Measurements from ENCODE around the gene NIF3L1. TPM values are rescaled to one million over a fixed set of nuclear protein-coding genes. Genes with fewer than 3 reads are reported as not detected.

Gene NIF3L1
- total and polyA plus RNA-seq, 9 of the 15 experiments (the other 6 are each of a cell fraction or from before 2014, with no cell fraction given): 26.7 to 89.5 (median 45.6) TPM

- ATAC-seq (no peak; the same call in 2 of the 3 replicates), DNase-seq (ENCODE audit: extremely low read depth in 1 of 4, low spot score in 3 of 4) (peak in 1 of 4 experiments; percentile 42), FAIRE-seq (peak; percentile 74)
- H3K4me3 ChIP-seq: peak overlapping the region; percentile 73
- intact Hi-C loops (cut with micrococcal nuclease) (loop anchor here (2.0 to 5.0 kb wide), 2 partner anchors 26 to 50 kb away; partner anchors contain the start of genes BZW1, NIF3L1 and PPIL3), in situ Hi-C loops (cut with MboI) (no loop called here)
- H3K4me2 ChIP-seq (ENCODE audit: insufficient read depth, low read length): peak overlapping the region; percentile 80
- H3K9me1 ChIP-seq (ENCODE audit: control insufficient read depth, insufficient read depth, low read length): no peaks in the 10 kb centered on the region
- peaks cover 70% of the 10 kb centered on the region for H3K79me2 ChIP-seq (ENCODE audit: control insufficient read depth, insufficient read depth, low read length)
- 0% methylated on average over 13 of the region's 13 CpGs for WGBS (ENCODE audit: insufficient coverage, low coverage, missing lambda C conversion rate)
- H3K9ac ChIP-seq (ENCODE audit: insufficient read depth in 1 of 2, low read depth in 2 of 2, low read length in 2 of 2): peak overlapping the region; percentile 46 to 97
- H3K4me1 ChIP-seq (replicated peaks in 1 of 2; ENCODE audit: control insufficient read depth in 2 of 2, insufficient read depth in 2 of 2, low read length in 2 of 2): peaks cover 4 to 7% of the 10 kb centered on the region in 2 experiments; a peak in 4 of 5 replicates
- ChIA-PET POLR2A (interaction anchor here (2.0 to 2.2 kb wide), 3 partner anchors 9 to 27 kb away, joined by 7 to 28 read pairs (median 18); partner anchors contain the start of genes NIF3L1 and PPIL3), CTCF (ENCODE audit: low intra/inter-chr PET ratio) (no interaction called here)
- TSS peak; percentile 45 for BruUV-seq (replicated peaks)
- no peaks in the 10 kb centered on the region for H3K27me3 ChIP-seq (ENCODE audit: control insufficient read depth in 2 of 2, insufficient read depth in 2 of 2, low read length in 2 of 2)
- H3K27ac ChIP-seq (ENCODE audit: extremely low read depth, low read depth, low read length): peak overlapping the region; percentile 98
- peaks cover 50% of the 10 kb centered on the region for H3K36me3 ChIP-seq (ENCODE audit: control insufficient read depth, insufficient read depth, low read length)
- no peak overlapping the region for H2AFZ ChIP-seq (ENCODE audit: low read depth, low read length)
- H3K9me3 ChIP-seq (replicated peaks; ENCODE audit: control insufficient read depth, insufficient read depth, low read depth, low read length): no peaks in the 10 kb centered on the region
- H4K20me1 ChIP-seq (replicated peaks; ENCODE audit: control insufficient read depth, insufficient read depth, low read length): peaks cover 10% of the 10 kb centered on the region
- TF ChIP-seq ZBTB43 (CRISPR knock-in tag; IDR thresholded peaks at IDR 0.05) (no peak), SMAD3 (CRISPR knock-in tag; conservative IDR thresholded peaks at IDR 0.05) (no peak), SRSF3 (IDR thresholded peaks at IDR 0.05; ENCODE audit: insufficient read depth, low read length) (no peak), TARDBP (IDR thresholded peaks at IDR 0.05) (no peak), ZNF316 (IDR thresholded peaks at IDR 0.05) (no peak), PTTG1 (tag; IDR thresholded peaks at IDR 0.05; ENCODE audit: low read depth) (no peak), ZNF830 (CRISPR knock-in tag; IDR thresholded peaks at IDR 0.05) (no peak), MCM2 (IDR thresholded peaks at IDR 0.05; ENCODE audit: low read depth) (no peak), WHSC1 (IDR thresholded peaks at IDR 0.05; ENCODE audit: low read length) (no peak), CEBPZ (IDR thresholded peaks at IDR 0.05; ENCODE audit: borderline replicate concordance, low read depth, low read length) (no peak), GTF2E2 (tag; IDR thresholded peaks at IDR 0.05) (no peak)
- TF ChIP-seq, protein P1, sequence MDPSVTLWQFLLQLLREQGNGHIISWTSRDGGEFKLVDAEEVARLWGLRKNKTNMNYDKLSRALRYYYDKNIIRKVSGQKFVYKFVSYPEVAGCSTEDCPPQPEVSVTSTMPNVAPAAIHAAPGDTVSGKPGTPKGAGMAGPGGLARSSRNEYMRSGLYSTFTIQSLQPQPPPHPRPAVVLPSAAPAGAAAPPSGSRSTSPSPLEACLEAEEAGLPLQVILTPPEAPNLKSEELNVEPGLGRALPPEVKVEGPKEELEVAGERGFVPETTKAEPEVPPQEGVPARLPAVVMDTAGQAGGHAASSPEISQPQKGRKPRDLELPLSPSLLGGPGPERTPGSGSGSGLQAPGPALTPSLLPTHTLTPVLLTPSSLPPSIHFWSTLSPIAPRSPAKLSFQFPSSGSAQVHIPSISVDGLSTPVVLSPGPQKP (CRISPR knock-in tag; IDR thresholded peaks at IDR 0.05): no peak
- TF ChIP-seq, protein P2, sequence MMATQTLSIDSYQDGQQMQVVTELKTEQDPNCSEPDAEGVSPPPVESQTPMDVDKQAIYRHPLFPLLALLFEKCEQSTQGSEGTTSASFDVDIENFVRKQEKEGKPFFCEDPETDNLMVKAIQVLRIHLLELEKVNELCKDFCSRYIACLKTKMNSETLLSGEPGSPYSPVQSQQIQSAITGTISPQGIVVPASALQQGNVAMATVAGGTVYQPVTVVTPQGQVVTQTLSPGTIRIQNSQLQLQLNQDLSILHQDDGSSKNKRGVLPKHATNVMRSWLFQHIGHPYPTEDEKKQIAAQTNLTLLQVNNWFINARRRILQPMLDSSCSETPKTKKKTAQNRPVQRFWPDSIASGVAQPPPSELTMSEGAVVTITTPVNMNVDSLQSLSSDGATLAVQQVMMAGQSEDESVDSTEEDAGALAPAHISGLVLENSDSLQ (IDR thresholded peaks at IDR 0.05): 0 out of 2 replicates have a peak, but pooled peaks have one; percentile 11
- TF ChIP-seq, protein P3, sequence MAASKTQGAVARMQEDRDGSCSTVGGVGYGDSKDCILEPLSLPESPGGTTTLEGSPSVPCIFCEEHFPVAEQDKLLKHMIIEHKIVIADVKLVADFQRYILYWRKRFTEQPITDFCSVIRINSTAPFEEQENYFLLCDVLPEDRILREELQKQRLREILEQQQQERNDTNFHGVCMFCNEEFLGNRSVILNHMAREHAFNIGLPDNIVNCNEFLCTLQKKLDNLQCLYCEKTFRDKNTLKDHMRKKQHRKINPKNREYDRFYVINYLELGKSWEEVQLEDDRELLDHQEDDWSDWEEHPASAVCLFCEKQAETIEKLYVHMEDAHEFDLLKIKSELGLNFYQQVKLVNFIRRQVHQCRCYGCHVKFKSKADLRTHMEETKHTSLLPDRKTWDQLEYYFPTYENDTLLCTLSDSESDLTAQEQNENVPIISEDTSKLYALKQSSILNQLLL (CRISPR knock-in tag; IDR thresholded peaks at IDR 0.05; ENCODE audit: borderline replicate concordance): no peak
These were observed 26.6 kb upstream of the NIF3L1 start for GRCh38 chr2:200862532-200863000.

Measured in K562 (cell line).